ENCODE results near the gene TMEM11. TPM values are rescaled to one million over a fixed set of nuclear protein-coding genes. Genes with fewer than 3 reads are reported as not detected.

The TMEM11 gene
- total RNA-seq, 1 donor from 2014 or later, result 31.6 TPM

GRCh38 chr17:21218831-21219380 is 4.9 kb upstream of the TMEM11 start:
- Mint-ChIP-seq H3K4me3 (peak overlapping the region; percentile 44), H3K4me1 (peaks cover 19% of the 10 kb centered on the region), H3K9me3 (peaks cover 3% of the 10 kb centered on the region), H3K27ac (ENCODE audit: unreplicated experiment) (no peak overlapping the region), H3K27me3 (ENCODE audit: low read depth) (no peaks in the 10 kb centered on the region), H3K36me3 (ENCODE audit: low read depth) (peaks cover 14% of the 10 kb centered on the region)
- DNase-seq (ENCODE audit: low read depth, low spot score), result no peak
- no peak for TF ChIP-seq CTCF (conservative IDR thresholded peaks at IDR 0.05)

GRCh38 chr17:21218101-21218500 is 4.1 kb upstream of the TMEM11 start:
- Mint-ChIP-seq H3K27me3 (ENCODE audit: low read depth) (no peaks in the 10 kb centered on the region), H3K36me3 (ENCODE audit: low read depth) (peaks cover 14% of the 10 kb centered on the region), H3K9me3 (peaks cover 3% of the 10 kb centered on the region), H3K27ac (ENCODE audit: unreplicated experiment) (no peak overlapping the region), H3K4me1 (peaks cover 22% of the 10 kb centered on the region), H3K4me3 (peak overlapping the region; percentile 16)
- no peak for DNase-seq (ENCODE audit: low read depth, low spot score)
- TF ChIP-seq CTCF (conservative IDR thresholded peaks at IDR 0.05), result no peak

GRCh38 chr17:21217346-21217745 is 3.4 kb upstream of the TMEM11 start:
- Mint-ChIP-seq H3K4me3 (peak overlapping the region; percentile 76), H3K36me3 (ENCODE audit: low read depth) (peaks cover 10% of the 10 kb centered on the region), H3K4me1 (peaks cover 30% of the 10 kb centered on the region), H3K27me3 (ENCODE audit: low read depth) (no peaks in the 10 kb centered on the region), H3K9me3 (peaks cover 3% of the 10 kb centered on the region), H3K27ac (ENCODE audit: unreplicated experiment) (no peak overlapping the region)
- TF ChIP-seq CTCF (conservative IDR thresholded peaks at IDR 0.05), result no peak
- no peak for DNase-seq (ENCODE audit: low read depth, low spot score)

GRCh38 chr17:21215935-21216334 is 2.0 kb upstream of the TMEM11 start:
- H3K27ac Mint-ChIP-seq (ENCODE audit: unreplicated experiment), result no peak overlapping the region
- peak overlapping the region; percentile 91 for H3K4me3 Mint-ChIP-seq
- H3K4me1 Mint-ChIP-seq, result peaks cover 40% of the 10 kb centered on the region
- H3K36me3 Mint-ChIP-seq (ENCODE audit: low read depth), result no peaks in the 10 kb centered on the region
- no peak for TF ChIP-seq CTCF (conservative IDR thresholded peaks at IDR 0.05)
- H3K9me3 Mint-ChIP-seq, result no peaks in the 10 kb centered on the region
- DNase-seq (ENCODE audit: low read depth, low spot score), result no peak
- no peaks in the 10 kb centered on the region for H3K27me3 Mint-ChIP-seq (ENCODE audit: low read depth)

GRCh38 chr17:21214777-21215541 is 998 bp upstream of the TMEM11 start:
- Mint-ChIP-seq H3K27me3 (ENCODE audit: low read depth) (no peaks in the 10 kb centered on the region), H3K9me3 (no peaks in the 10 kb centered on the region), H3K27ac (ENCODE audit: unreplicated experiment) (peak overlapping the region; percentile 89)

More at GRCh38 chr17:21214777-21215541, 998 bp upstream of the TMEM11 start:
- TF ChIP-seq CTCF (conservative IDR thresholded peaks at IDR 0.05), result peak; percentile 5
- no peaks in the 10 kb centered on the region for H3K36me3 Mint-ChIP-seq (ENCODE audit: low read depth)
- peak overlapping the region; percentile 91 for H3K4me3 Mint-ChIP-seq
- H3K4me1 Mint-ChIP-seq, result peaks cover 47% of the 10 kb centered on the region
- peak; percentile 7 for DNase-seq (ENCODE audit: low read depth, low spot score)
